Breast epithelium (tissue), 4 donors: Measurements from ENCODE around the gene MOCS1. TPM values are rescaled to one million over a fixed set of nuclear protein-coding genes. Genes with fewer than 3 reads are reported as not detected.

ENCODE experiments used
- DNase-seq, 2 donors: peaks; one replicate each; pipeline ENCODE4 v3.0.0-alpha.2; 2019; ENCODE audit warnings: low spot score in 2 of 2
- H3K27ac ChIP-seq, 2 donors: fragments of 200-600 bp; sonication (generic) in 1 of 2; one replicate each; pipeline ENCODE4 v1.5.1; 2016 to 2019; ENCODE audit warnings: mild to moderate bottlenecking in 1 of 2
- H3K27me3 ChIP-seq, 2 donors: fragments of 200-600 bp; sonication (generic) in 1 of 2; one replicate each; pipeline versions ENCODE4 v1.5.1 to v1.6.0; 2017 to 2019; ENCODE audit warnings: control low read depth in 1 of 2, mild to moderate bottlenecking in 1 of 2
- H3K36me3 ChIP-seq: fragments of 200-600 bp; one replicate; pipeline ENCODE4 v1.5.1; 2019
- H3K4me1 ChIP-seq, 2 donors: fragments of 200-600 bp; sonication (generic); one replicate each; pipeline ENCODE4 v1.5.1; 2016 to 2019; ENCODE audit warnings: control low read depth in 1 of 2
- H3K4me3 ChIP-seq, 3 donors: fragments of 200-600 bp; sonication (generic); 1 replicate in 2 of 3; 2 replicates in 1 of 3; pipeline ENCODE4 v1.5.1; 2016 to 2019; ENCODE audit warnings: mild to moderate bottlenecking in 3 of 3, moderate library complexity in 2 of 3
- H3K9me3 ChIP-seq, 2 donors: fragments of 200-600 bp; sonication (generic) in 1 of 2; one replicate each; pipeline ENCODE4 v1.5.1; 2016 to 2019; ENCODE audit warnings: control low read depth in 1 of 2
- CTCF ChIP-seq, 3 donors: fragments of 450-650 bp; IDR thresholded peaks; one replicate each; pipeline ENCODE4 v1.5.1; 2016 to 2017; ENCODE audit warnings: antibody characterized with exemption in 3 of 3, mild to moderate bottlenecking in 3 of 3, moderate library complexity in 3 of 3
- POLR2A ChIP-seq: fragments of 450-650 bp; IDR thresholded peaks from one replicate; pipeline ENCODE4 v1.6.1; 2016; ENCODE audit warnings: antibody characterized with exemption, mild to moderate bottlenecking, moderate library complexity
- POLR2AphosphoS5 ChIP-seq, 3 donors: sonication (generic); formaldehyde crosslinking; IDR thresholded peaks; one replicate each; pipeline ENCODE4 v1.6.1; 2017; ENCODE audit warnings: antibody characterized with exemption in 3 of 3
- intact Hi-C: fragments of 100-400 bp; cut with DNase I; formaldehyde crosslinking; loops from one replicate; pipeline ENCODE4 v1.15.1; 2023; ENCODE audit warnings: low total_unique reads
- total RNA-seq, 3 donors: library from RNA; depleted of rRNA; stranded (reverse); fragments of >200 nt; gene quantifications; one replicate each; pipeline ENCODE4 v1.1.0, GENCODE V29; 2016

Gene MOCS1
- total RNA-seq, 3 donors from 2014 or later = 23.6 to 78.9 (median 25.3) TPM

GRCh38 chr6:39882531-39882899 lies 51.7 kb downstream of the MOCS1 start:
- no peak for DNase-seq
- TF ChIP-seq POLR2A (no peak), CTCF (IDR thresholded peaks at IDR 0.05) (no peak), POLR2AphosphoS5 (IDR thresholded peaks at IDR 0.05) (no peak)
- H3K4me3 ChIP-seq = no peak overlapping the region
- peak overlapping the region in 1 of 2 donors; percentile 57 for H3K27ac ChIP-seq
- H3K36me3 ChIP-seq = no peaks in the 10 kb centered on the region
- no peaks in the 10 kb centered on the region for H3K27me3 ChIP-seq
- intact Hi-C loops = no loop called here
- no peaks in the 10 kb centered on the region for H3K9me3 ChIP-seq
- no peaks in the 10 kb centered on the region for H3K4me1 ChIP-seq

- H3K4me1 ChIP-seq = no peaks in the 10 kb centered on the region
- no peaks in the 10 kb centered on the region for H3K36me3 ChIP-seq
- no peak overlapping the region for H3K4me3 ChIP-seq
- no peak for DNase-seq
- H3K27me3 ChIP-seq = no peaks in the 10 kb centered on the region
- H3K27ac ChIP-seq = peak overlapping the region; percentile 18 to 57
- TF ChIP-seq POLR2AphosphoS5 (IDR thresholded peaks at IDR 0.05) = no peak
- TF ChIP-seq POLR2A = no peak
- TF ChIP-seq CTCF (IDR thresholded peaks at IDR 0.05) = no peak
- no peaks in the 10 kb centered on the region for H3K9me3 ChIP-seq
- intact Hi-C loops = no loop called here
Measured at GRCh38 chr6:39881851-39882530, 52.3 kb downstream of the MOCS1 start.

- intact Hi-C loops = no loop called here
- Histone ChIP-seq H3K4me3 (no peak overlapping the region), H3K27ac (no peak overlapping the region), H3K27me3 (no peaks in the 10 kb centered on the region), H3K9me3 (no peaks in the 10 kb centered on the region), H3K4me1 (no peaks in the 10 kb centered on the region), H3K36me3 (no peaks in the 10 kb centered on the region)
- no peak for DNase-seq
- TF ChIP-seq POLR2A = no peak
- no peak for TF ChIP-seq CTCF (IDR thresholded peaks at IDR 0.05)
- TF ChIP-seq POLR2AphosphoS5 (IDR thresholded peaks at IDR 0.05) = no peak
Measured at GRCh38 chr6:39880594-39880993, 53.7 kb downstream of the MOCS1 start.

GRCh38 chr6:39879535-39879934 lies 54.7 kb downstream of the MOCS1 start:
- peak overlapping the region in 1 of 2 donors; percentile 9 for H3K27ac ChIP-seq
- H3K4me1 ChIP-seq = no peaks in the 10 kb centered on the region
- DNase-seq = no peak
- intact Hi-C loops = no loop called here
- no peak overlapping the region for H3K4me3 ChIP-seq
- no peaks in the 10 kb centered on the region for H3K27me3 ChIP-seq
- TF ChIP-seq POLR2A = no peak
- TF ChIP-seq CTCF (IDR thresholded peaks at IDR 0.05) = no peak
- no peak for TF ChIP-seq POLR2AphosphoS5 (IDR thresholded peaks at IDR 0.05)
- H3K36me3 ChIP-seq = no peaks in the 10 kb centered on the region
- H3K9me3 ChIP-seq = no peaks in the 10 kb centered on the region

GRCh38 chr6:39876826-39877225 lies 57.4 kb downstream of the MOCS1 start:
- intact Hi-C loops = no loop called here
- H3K36me3 ChIP-seq = no peaks in the 10 kb centered on the region
- no peak overlapping the region for H3K27ac ChIP-seq
- H3K4me3 ChIP-seq = no peak overlapping the region
- no peak for DNase-seq
- no peaks in the 10 kb centered on the region for H3K9me3 ChIP-seq
- TF ChIP-seq POLR2AphosphoS5 (IDR thresholded peaks at IDR 0.05) (no peak), CTCF (IDR thresholded peaks at IDR 0.05) (no peak), POLR2A (no peak)
- H3K27me3 ChIP-seq = no peaks in the 10 kb centered on the region
- no peaks in the 10 kb centered on the region for H3K4me1 ChIP-seq
